ENCODE results near the gene HSPA12B. TPM values are rescaled to one million over a fixed set of nuclear protein-coding genes. Genes with fewer than 3 reads are reported as not detected.

Gene HSPA12B
- total RNA-seq, 4 donors from 2014 or later, result 7.3 to 19.4 (median 13.1) TPM

- TF ChIP-seq POLR2A (IDR thresholded peaks at IDR 0.05), result no peak
- TF ChIP-seq, protein P1, sequence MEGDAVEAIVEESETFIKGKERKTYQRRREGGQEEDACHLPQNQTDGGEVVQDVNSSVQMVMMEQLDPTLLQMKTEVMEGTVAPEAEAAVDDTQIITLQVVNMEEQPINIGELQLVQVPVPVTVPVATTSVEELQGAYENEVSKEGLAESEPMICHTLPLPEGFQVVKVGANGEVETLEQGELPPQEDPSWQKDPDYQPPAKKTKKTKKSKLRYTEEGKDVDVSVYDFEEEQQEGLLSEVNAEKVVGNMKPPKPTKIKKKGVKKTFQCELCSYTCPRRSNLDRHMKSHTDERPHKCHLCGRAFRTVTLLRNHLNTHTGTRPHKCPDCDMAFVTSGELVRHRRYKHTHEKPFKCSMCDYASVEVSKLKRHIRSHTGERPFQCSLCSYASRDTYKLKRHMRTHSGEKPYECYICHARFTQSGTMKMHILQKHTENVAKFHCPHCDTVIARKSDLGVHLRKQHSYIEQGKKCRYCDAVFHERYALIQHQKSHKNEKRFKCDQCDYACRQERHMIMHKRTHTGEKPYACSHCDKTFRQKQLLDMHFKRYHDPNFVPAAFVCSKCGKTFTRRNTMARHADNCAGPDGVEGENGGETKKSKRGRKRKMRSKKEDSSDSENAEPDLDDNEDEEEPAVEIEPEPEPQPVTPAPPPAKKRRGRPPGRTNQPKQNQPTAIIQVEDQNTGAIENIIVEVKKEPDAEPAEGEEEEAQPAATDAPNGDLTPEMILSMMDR (IDR thresholded peaks at IDR 0.05), result no peak
- no peaks in the 10 kb centered on the region for H3K9me3 ChIP-seq
- peak overlapping the region; percentile 11 to 83 (median 71) for H3K4me3 ChIP-seq (replicated peaks in 1 of 3)
- 2 to 4% methylated on average over 9 to 16 of the region's 21 CpGs for WGBS, 2 donors
- H3K27ac ChIP-seq, result no peak overlapping the region
- peak in 1 of 2 donors; percentile 25 for DNase-seq
- H3K36me3 ChIP-seq, result no peaks in the 10 kb centered on the region
- intact Hi-C loops (cut with DNase I), result no loop called here
- peaks cover 10 to 26% of the 10 kb centered on the region in 2 donors for H3K4me1 ChIP-seq
- no peaks in the 10 kb centered on the region for H3K27me3 ChIP-seq
Measured at GRCh38 chr20:3767110-3767426, 34.6 kb downstream of the HSPA12B start.

DNA sequence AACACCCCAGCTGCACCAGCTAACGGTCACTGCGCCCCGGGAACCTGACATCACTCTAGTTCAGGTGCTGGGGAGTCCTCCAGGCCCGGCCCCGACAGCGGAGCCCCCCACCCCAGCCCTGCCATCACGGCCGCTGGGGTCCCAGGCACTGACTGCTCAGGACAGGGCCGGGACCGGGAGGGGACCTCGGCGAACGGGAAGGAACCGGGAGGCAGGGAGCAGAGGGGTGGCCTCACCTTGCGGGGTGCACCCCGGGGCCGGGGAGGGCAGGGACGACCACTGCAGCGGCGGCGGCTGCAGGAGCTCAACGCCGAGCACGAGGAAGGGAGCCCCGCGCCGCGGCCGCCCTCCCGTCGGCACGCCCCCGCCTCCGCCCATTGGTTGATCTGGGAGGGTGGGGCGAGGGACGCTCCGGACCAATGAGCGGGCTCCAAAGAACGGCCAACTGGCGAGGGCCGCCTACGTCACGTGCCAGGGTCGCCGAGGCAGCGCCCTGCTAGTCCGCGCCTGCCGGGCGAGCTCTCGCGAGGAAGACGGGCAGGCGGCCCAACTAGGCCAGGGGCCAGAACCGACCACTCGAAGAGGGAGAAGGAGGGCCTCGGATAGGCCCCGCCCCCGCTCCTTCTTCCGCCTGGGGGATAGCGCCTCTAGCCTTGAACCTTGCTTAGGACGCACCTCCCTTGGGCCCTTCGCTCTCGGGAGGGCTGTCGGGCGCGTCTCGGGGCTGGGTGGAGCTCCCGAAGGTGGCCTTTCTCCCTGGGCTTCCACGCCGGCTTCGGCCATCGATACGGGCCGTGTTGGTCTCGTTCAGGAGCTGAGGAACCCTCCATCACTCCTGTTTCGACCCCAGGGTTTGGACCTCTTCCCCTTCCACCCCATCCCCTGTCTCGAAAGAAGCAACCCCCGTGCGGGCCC lies 35.2 kb downstream of the HSPA12B start, which contains the start of gene ADISSP:
Gene ADISSP (minus strand): TSS at position 327 of the 915 bp plus-strand sequence. CDS start 7,653 bp downstream, outside the sequence.
- 0% methylated on average over 15 to 44 of the region's 80 CpGs for WGBS, 2 donors
- peaks cover 10 to 26% of the 10 kb centered on the region in 2 donors for H3K4me1 ChIP-seq
- peak within 1 kb of the TSS; percentile 71 to 83 (median 80) for H3K4me3 ChIP-seq (replicated peaks in 1 of 3)
- intact Hi-C loops (cut with DNase I), result no loop called here
- peak; percentile 98 to 99 for DNase-seq
- no peaks in the 10 kb centered on the region for H3K36me3 ChIP-seq
- peak within 1 kb of the TSS; percentile 70 to 88 (median 86) for H3K27ac ChIP-seq
- peak in 1 of 2 donors; percentile 73 for TF ChIP-seq POLR2A (IDR thresholded peaks at IDR 0.05)
- TF ChIP-seq, protein P1 (IDR thresholded peaks at IDR 0.05), result peak in 1 of 6 experiments; percentile 19
- no peaks in the 10 kb centered on the region for H3K27me3 ChIP-seq
- no peaks in the 10 kb centered on the region for H3K9me3 ChIP-seq

DNA sequence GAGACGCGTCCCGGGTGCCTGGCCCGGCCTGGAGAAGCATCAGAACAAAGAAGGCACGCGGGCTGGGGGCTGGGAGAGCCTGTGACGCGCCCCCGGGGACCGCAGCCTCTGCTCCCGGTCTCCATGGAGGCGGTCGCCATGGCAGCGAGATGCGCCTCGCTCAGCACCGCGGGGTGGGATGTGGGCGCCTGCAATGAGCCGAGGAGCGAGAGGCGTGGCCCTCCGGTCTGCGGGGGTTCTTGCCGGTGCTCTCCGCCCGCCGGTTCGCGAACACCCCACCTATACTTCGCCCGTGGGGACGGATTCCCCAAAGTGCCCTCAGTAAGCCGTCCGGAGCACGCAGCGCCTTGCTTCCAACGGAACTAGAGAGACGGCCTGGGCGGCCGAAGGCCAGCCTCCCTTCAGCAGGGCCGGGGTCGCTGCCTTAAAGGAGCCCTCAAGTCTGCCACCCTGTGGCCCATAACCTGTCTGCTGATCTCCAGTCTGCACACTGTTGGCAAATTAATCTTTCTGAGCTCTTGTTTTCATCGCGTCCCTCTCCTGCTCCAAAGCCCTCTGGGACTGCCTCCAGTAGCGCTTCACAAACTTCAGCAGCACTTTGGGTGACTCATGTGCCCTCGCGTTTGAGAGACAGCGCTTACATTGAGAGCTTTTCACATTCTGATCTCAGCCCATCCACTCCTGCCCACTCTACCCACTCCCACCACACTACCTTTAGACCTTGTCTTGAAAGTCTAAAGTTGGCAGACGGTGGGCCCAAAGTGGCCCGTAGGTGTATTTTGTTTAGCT lies 36.1 kb downstream of the HSPA12B start:
- intact Hi-C loops (cut with DNase I), result no loop called here

DNA sequence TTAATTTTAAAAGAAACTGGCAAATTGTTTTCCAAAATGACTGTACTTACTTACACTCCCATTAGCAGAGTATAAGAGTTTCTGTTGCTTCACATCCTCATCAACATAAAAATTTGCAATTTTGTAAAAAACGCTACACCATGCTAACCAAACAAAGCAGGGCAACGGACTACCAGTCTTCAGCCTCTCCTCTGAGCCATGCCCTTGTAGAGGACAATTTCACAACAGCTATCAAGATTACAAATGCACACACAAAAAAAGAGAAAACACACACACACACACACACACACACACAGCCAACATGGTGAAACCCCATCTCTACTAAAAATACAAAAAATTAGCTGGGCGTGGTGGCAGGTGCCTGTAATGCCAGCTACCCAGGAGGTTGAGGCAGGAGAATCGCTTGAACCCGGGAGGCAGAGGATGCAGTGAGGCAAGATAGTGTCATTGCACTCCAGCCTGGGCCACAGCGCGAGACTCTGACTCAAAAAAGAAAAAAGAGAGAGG lies 39.1 kb downstream of the HSPA12B start:
- intact Hi-C loops (cut with DNase I), result no loop called here

More for the DNA sequence above, 36.1 kb downstream of the HSPA12B start:
- H3K4me1 ChIP-seq, result peaks cover 10 to 26% of the 10 kb centered on the region in 2 donors
- H3K9me3 ChIP-seq, result no peaks in the 10 kb centered on the region
- H3K4me3 ChIP-seq (replicated peaks in 1 of 3), result peak overlapping the region; percentile 63 to 80 (median 71)
- DNase-seq, result peak; percentile 80 to 83
- peak overlapping the region; percentile 70 to 88 (median 86) for H3K27ac ChIP-seq
- H3K27me3 ChIP-seq, result no peaks in the 10 kb centered on the region
- peak; percentile 13 to 30 for TF ChIP-seq POLR2A (IDR thresholded peaks at IDR 0.05)
- TF ChIP-seq, protein P1 (IDR thresholded peaks at IDR 0.05), result peak in 5 of 6 experiments; percentile 20 to 56 (median 41)
- no peaks in the 10 kb centered on the region for H3K36me3 ChIP-seq
- 1 to 2% methylated on average over 16 to 43 of the region's 51 CpGs for WGBS, 2 donors

More for the DNA sequence above, 39.1 kb downstream of the HSPA12B start:
- Histone ChIP-seq H3K4me1 (peaks cover 10 to 22% of the 10 kb centered on the region in 2 donors), H3K27ac (no peak overlapping the region), H3K36me3 (no peaks in the 10 kb centered on the region), H3K9me3 (no peaks in the 10 kb centered on the region), H3K4me3 (replicated peaks in 1 of 3) (no peak overlapping the region), H3K27me3 (no peaks in the 10 kb centered on the region)
- no peak for DNase-seq
- 76 to 88% methylated on average over 7 of the region's 7 CpGs for WGBS, 2 donors
- no peak for TF ChIP-seq POLR2A (IDR thresholded peaks at IDR 0.05)
- TF ChIP-seq, protein P1 (IDR thresholded peaks at IDR 0.05), result no peak

Data from thyroid gland (tissue), 4 donors.